HEK293 (cell line): ENCODE data around the gene GBA2.

Experiments used
- REST ChIP-seq: fragments of 450-650 bp; formaldehyde crosslinking; IDR thresholded peaks from 2 replicates; pipeline ENCODE4 v1.5.1; 2016; ENCODE audit warnings: missing biosample characterization, missing genetic modification characterization
- SCRT1 ChIP-seq: fragments of 450-650 bp; formaldehyde crosslinking; IDR thresholded peaks from 2 replicates; pipeline ENCODE4 v1.5.1; 2016; ENCODE audit warnings: missing biosample characterization, missing genetic modification characterization, borderline replicate concordance
- ZNF335 ChIP-seq: fragments of 450-650 bp; formaldehyde crosslinking; conservative IDR thresholded peaks from 2 replicates; pipeline ENCODE4 v1.5.1; 2016; ENCODE audit warnings: missing biosample characterization, missing genetic modification characterization
- ZNF398 ChIP-seq: fragments of 450-650 bp; formaldehyde crosslinking; IDR thresholded peaks from 2 replicates; pipeline ENCODE4 v1.5.1; 2017; ENCODE audit warnings: missing biosample characterization, missing genetic modification characterization
- TF ChIP-seq, protein P1 (sequence below): fragments of 450-650 bp; formaldehyde crosslinking; IDR thresholded peaks from 2 replicates; pipeline ENCODE4 v1.5.1; 2016; ENCODE audit warnings: missing biosample characterization, missing genetic modification characterization

DNA sequence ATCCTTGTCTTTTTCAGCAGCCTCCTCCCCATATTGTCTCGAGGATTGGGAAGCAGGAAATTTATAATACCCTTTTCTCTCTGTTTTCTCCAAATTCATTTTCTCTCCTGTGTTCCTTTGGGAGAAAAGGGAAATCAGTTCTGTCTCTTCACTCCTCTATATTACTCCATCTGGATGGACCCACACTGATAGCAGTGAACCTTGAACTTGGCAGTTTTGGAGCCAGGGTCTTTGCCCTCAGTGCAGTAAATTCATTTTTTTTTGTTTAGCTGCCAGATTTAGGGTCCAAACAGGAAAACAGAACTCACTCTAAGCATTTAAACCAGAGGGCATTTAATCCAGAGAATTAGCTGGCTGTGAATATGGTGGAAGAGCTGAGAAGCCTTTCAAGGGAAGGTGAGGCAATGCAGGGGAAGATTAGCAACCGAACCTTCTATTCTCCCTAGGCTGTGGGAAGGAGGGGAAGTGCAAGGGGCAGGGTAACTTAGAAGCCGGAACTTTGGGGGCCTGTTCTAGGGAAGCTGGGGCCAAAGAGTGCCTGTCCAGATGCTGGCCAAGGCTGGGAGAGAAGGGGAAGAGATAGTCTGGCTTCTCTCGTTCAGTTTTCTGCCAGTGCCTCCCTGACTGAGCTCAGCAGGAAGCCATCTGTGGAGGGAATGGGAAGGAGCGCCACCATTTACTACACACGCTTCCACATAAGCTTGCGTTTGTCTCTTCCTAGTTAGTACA is 26.0 kb upstream of the GBA2 start:
- TF ChIP-seq ZNF335 (tag by site-specific recombination) (peak; percentile 51), SCRT1 (no peak), REST (tag by site-specific recombination) (no peak), ZNF398 (no peak)
- TF ChIP-seq, protein P1, sequence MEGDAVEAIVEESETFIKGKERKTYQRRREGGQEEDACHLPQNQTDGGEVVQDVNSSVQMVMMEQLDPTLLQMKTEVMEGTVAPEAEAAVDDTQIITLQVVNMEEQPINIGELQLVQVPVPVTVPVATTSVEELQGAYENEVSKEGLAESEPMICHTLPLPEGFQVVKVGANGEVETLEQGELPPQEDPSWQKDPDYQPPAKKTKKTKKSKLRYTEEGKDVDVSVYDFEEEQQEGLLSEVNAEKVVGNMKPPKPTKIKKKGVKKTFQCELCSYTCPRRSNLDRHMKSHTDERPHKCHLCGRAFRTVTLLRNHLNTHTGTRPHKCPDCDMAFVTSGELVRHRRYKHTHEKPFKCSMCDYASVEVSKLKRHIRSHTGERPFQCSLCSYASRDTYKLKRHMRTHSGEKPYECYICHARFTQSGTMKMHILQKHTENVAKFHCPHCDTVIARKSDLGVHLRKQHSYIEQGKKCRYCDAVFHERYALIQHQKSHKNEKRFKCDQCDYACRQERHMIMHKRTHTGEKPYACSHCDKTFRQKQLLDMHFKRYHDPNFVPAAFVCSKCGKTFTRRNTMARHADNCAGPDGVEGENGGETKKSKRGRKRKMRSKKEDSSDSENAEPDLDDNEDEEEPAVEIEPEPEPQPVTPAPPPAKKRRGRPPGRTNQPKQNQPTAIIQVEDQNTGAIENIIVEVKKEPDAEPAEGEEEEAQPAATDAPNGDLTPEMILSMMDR (tag by site-specific recombination), result no peak
